HFF-Myc (cell line): ENCODE data around the gene ZFYVE28.

Experiments used
- DNase-seq: peaks from one replicate; pipeline ENCODE4 v3.0.0-alpha.2; 2011; ENCODE audit warnings: low read depth; ENCODE audit errors: extremely low read depth
- H3K4me3 ChIP-seq: replicated peaks from 2 replicates; pipeline ENCODE4 v1.5.1; 2011; ENCODE audit warnings: low read depth, mild to moderate bottlenecking, control low read depth, low read length
- TF ChIP-seq, protein P1 (sequence below): IDR thresholded peaks from 2 replicates; pipeline ENCODE4 v1.5.1; 2012; ENCODE audit warnings: mild to moderate bottlenecking, low read depth, low read length, control low read depth; ENCODE audit errors: missing control alignments

The ZFYVE28 gene

GRCh38 chr4:2266821-2267220 is 151.6 kb downstream of the ZFYVE28 start:
- TF ChIP-seq, protein P1, sequence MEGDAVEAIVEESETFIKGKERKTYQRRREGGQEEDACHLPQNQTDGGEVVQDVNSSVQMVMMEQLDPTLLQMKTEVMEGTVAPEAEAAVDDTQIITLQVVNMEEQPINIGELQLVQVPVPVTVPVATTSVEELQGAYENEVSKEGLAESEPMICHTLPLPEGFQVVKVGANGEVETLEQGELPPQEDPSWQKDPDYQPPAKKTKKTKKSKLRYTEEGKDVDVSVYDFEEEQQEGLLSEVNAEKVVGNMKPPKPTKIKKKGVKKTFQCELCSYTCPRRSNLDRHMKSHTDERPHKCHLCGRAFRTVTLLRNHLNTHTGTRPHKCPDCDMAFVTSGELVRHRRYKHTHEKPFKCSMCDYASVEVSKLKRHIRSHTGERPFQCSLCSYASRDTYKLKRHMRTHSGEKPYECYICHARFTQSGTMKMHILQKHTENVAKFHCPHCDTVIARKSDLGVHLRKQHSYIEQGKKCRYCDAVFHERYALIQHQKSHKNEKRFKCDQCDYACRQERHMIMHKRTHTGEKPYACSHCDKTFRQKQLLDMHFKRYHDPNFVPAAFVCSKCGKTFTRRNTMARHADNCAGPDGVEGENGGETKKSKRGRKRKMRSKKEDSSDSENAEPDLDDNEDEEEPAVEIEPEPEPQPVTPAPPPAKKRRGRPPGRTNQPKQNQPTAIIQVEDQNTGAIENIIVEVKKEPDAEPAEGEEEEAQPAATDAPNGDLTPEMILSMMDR: no peak
- H3K4me3 ChIP-seq: no peak overlapping the region
- no peak for DNase-seq

- TF ChIP-seq, protein P1: no peak
- no peak overlapping the region for H3K4me3 ChIP-seq
- DNase-seq: no peak
Observed at GRCh38 chr4:2266181-2266580, 152.3 kb downstream of the ZFYVE28 start.

- H3K4me3 ChIP-seq: no peak overlapping the region
- DNase-seq: no peak
- TF ChIP-seq, protein P1: no peak
Observed at GRCh38 chr4:2265113-2266110, 153.0 kb downstream of the ZFYVE28 start.

DNA sequence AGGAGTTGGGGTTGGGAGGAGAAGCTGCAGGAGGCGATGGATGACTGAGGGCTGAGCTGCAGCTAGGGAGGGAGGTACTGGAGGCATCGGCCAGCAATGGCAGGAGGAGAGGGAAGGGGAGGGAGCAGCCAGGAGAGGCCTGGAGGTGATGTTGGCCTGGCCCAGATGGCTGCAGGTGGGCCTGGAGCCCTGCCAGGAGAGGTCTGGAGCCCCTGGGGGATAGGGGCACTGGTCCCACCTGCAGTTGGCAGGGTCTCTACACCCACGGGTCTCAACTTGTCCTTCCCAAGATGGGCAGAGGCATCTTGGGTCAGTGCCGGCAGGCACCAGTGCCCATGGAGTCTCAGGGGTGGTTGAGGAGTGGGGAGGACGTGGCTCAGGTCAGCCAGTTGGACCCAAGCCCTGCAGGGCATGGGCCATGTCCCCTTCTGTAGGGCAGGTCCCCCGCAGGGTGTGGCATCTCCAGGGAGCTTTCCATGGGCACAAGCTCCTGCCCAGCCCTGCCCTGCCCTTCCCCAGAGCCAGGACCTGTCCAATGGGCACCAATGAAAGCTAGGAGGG is 153.9 kb downstream of the ZFYVE28 start:
- no peak for DNase-seq
- TF ChIP-seq, protein P1: no peak

GRCh38 chr4:2263926-2264321 is 154.5 kb downstream of the ZFYVE28 start:
- TF ChIP-seq, protein P1: no peak
- H3K4me3 ChIP-seq: no peak overlapping the region
- no peak for DNase-seq

More for the DNA sequence above, 153.9 kb downstream of the ZFYVE28 start:
- no peak overlapping the region for H3K4me3 ChIP-seq

DNA sequence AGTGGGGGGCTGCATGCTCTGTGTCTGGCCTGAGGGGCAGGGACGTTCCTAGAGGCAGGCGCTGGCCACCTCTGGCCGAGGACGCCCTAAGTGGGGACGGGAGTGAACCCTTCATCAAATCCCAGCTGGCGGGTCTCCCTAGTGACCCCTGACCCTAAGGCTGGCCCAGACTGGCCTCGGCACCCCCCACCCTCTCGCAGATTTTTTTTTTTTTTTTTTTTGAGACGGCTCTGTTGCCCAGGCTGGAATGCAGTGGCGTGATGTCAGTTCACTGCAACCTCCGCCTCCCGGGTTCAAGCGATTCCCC is 155.5 kb downstream of the ZFYVE28 start:
- DNase-seq: no peak
- TF ChIP-seq, protein P1: no peak
- peak overlapping the region; percentile 59 for H3K4me3 ChIP-seq
